ENCODE measurements around the gene ADCY3.

GRCh38 chr2:24930768-24931167, 10.7 kb upstream of the ADCY3 start:
- TF ChIP-seq CTCF (IDR thresholded peaks at IDR 0.05 in 8 of 11, conservative IDR thresholded peaks at IDR 0.05 in 3 of 11) (no peak), POLR2A (IDR thresholded peaks at IDR 0.05) (no peak)
